Immature natural killer cell (primary cell): ENCODE measurements around the gene IL17F. TPM values are rescaled to one million over a fixed set of nuclear protein-coding genes. Genes with fewer than 3 reads are reported as not detected.

Source experiments
- DNase-seq, 3 donors: peaks; one replicate each; pipeline ENCODE4 v3.0.0; 2022; ENCODE audit warnings: mixed read lengths in 1 of 3
- H3K27ac Mint-ChIP-seq, 6 donors: one replicate each; pipeline ENCODE4 v1.8.0; 2020; ENCODE audit warnings: mixed read lengths in 6 of 6, mild to moderate bottlenecking in 5 of 6, inconsistent platforms in 4 of 6, moderate library complexity in 3 of 6
- H3K27me3 Mint-ChIP-seq, 3 donors: one replicate each; pipeline ENCODE4 v1.8.0; 2020 to 2021; ENCODE audit warnings: low read depth in 3 of 3, mild to moderate bottlenecking in 3 of 3, mixed read lengths in 3 of 3, moderate library complexity in 3 of 3, inconsistent platforms in 1 of 3
- H3K36me3 Mint-ChIP-seq, 3 donors: one replicate each; pipeline ENCODE4 v1.8.0; 2020; ENCODE audit warnings: mixed read lengths in 3 of 3, inconsistent platforms in 2 of 3, mild to moderate bottlenecking in 2 of 3
- H3K4me1 Mint-ChIP-seq, 2 donors: one replicate each; pipeline ENCODE4 v1.8.0; 2020; ENCODE audit warnings: inconsistent platforms in 2 of 2, mild to moderate bottlenecking in 2 of 2, mixed read lengths in 2 of 2, moderate library complexity in 1 of 2
- H3K4me3 Mint-ChIP-seq, 5 donors: one replicate each; pipeline ENCODE4 v1.8.0; 2020; ENCODE audit warnings: mild to moderate bottlenecking in 5 of 5, mixed read lengths in 5 of 5, inconsistent platforms in 3 of 5, moderate library complexity in 3 of 5
- H3K9me3 Mint-ChIP-seq, 6 donors: one replicate each; pipeline ENCODE4 v1.8.0; 2020; ENCODE audit warnings: mild to moderate bottlenecking in 6 of 6, mixed read lengths in 6 of 6, inconsistent platforms in 4 of 6, moderate library complexity in 3 of 6
- polyA plus RNA-seq, 3 donors: library from polyadenylated mRNA; unstranded; fragments of 300-500 nt; fragmentation: Illumina TruSeq; gene quantifications; one replicate each; pipeline ENCODE4 v1.2.3, GENCODE V29; 2021

Gene IL17F
- polyA plus RNA-seq, 3 donors from 2014 or later = not detected

DNA sequence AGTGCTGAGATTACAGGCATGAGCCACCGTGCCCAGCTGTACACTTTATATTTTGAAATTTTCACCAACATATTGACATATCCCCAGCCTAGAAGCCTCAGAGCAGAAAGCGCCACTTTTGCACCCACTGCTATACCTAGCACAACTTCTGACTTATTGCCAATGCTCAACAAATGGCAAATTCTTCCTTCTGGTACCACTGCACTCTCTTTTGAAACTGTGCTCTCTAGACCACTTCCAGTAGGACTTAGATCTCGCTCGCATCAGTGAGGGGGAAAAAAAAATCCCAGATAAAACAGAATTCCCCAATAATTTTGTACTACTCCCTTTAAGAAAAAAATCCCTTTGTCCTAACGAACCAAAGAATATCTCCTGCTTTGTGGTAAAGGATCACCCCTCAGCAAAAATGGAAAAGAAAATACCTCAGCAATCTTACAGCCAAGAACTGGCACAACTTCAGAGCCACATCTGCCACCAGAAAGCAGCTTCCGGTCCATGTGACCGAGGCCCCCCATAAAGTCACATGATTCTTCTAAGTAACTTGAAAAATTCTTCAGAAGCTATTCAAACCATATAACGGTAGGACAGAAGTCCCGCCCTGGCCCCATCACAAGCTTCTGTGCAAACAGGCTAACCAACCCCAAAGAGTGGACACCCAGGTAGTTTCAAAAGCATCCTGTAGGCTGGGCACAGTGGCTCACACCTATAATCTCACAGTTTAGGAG lies 18.5 kb upstream of the IL17F start:
- H3K27me3 Mint-ChIP-seq = peaks cover 0 to 2% (median 0%) of the 10 kb centered on the region in 3 donors
- DNase-seq = no peak
- H3K27ac Mint-ChIP-seq = no peak overlapping the region
- peaks cover 0 to 2% of the 10 kb centered on the region in 2 donors for H3K4me1 Mint-ChIP-seq
- no peak overlapping the region for H3K4me3 Mint-ChIP-seq
- H3K9me3 Mint-ChIP-seq = no peaks in the 10 kb centered on the region
- peaks cover 20 to 56% (median 45%) of the 10 kb centered on the region in 3 donors for H3K36me3 Mint-ChIP-seq

DNA sequence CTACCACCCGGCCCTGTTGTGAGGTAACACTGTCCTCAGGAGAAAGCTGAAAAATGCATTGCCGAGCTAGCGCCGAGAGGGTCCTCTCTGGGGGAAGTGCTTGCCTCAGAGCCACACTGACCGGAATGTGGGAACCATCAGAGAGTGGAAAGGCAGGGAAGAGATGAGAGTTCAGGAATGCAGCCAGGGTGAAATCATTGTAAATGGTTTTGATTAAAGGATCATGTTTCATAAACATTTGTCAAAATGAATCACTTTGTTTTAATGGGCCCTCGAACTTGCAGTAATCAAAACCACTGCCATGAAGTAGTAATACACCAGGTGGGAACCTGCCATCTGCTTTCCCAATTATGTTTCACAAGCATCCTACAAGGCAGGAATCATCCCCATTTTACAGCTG lies 16.9 kb upstream of the IL17F start:
- DNase-seq = no peak
- Mint-ChIP-seq H3K4me1 (peaks cover 0 to 2% of the 10 kb centered on the region in 2 donors), H3K36me3 (peaks cover 10 to 43% (median 30%) of the 10 kb centered on the region in 3 donors), H3K27ac (peak overlapping the region in 1 of 6 donors; percentile 42), H3K9me3 (no peaks in the 10 kb centered on the region), H3K27me3 (peaks cover 0 to 2% (median 0%) of the 10 kb centered on the region in 3 donors), H3K4me3 (no peak overlapping the region)

DNA sequence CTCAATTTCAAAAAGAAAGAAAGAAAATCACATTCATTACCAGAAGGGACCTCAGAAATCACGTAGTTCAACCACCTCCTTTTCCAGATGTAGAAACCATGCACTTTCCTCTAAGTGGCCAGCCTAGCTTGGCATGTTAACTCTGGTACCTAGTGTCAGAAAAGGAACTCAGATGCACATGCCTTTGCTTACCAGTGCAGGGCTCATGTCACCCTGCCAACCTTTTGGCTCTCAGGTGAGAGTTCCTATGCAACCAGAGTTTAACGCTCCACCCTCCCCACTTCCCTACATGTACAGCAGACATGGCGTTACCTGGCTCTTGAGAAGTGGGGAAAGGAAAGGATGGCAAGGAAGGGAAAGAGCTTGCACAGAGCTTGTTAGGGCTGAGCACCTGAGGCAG lies 16.3 kb upstream of the IL17F start:
- Mint-ChIP-seq H3K4me1 (peaks cover 0 to 2% of the 10 kb centered on the region in 2 donors), H3K27me3 (peaks cover 0 to 2% (median 0%) of the 10 kb centered on the region in 3 donors), H3K27ac (no peak overlapping the region), H3K36me3 (peaks cover 10 to 38% (median 30%) of the 10 kb centered on the region in 3 donors), H3K9me3 (no peaks in the 10 kb centered on the region), H3K4me3 (no peak overlapping the region)
- no peak for DNase-seq

DNA sequence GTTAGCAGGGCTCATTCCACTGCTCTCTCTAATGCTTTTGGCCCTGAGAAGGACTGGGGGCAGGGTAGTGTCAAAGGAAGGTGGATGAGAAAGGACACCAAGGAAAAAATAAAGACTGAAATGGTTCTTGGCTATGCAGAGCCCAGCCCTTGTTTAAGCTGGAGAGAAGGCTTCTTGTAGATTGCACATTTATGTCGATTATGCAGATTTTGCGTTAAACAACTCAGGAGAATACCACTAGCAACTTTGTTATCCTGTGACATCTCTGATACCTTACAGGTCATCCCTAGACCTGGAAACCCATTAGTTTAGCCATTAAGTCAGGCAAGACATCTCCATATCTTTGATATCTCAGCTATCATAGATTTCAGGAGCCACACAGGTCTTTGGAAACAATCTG lies 11.1 kb upstream of the IL17F start:
- no peaks in the 10 kb centered on the region for H3K4me1 Mint-ChIP-seq
- H3K4me3 Mint-ChIP-seq = no peak overlapping the region
- peaks cover 0 to 6% (median 0%) of the 10 kb centered on the region in 3 donors for H3K36me3 Mint-ChIP-seq
- DNase-seq = no peak
- H3K27ac Mint-ChIP-seq = no peak overlapping the region
- peaks cover 17 to 21% (median 17%) of the 10 kb centered on the region in 3 donors for H3K27me3 Mint-ChIP-seq
- peaks cover 0 to 3% (median 0%) of the 10 kb centered on the region in 6 donors for H3K9me3 Mint-ChIP-seq

DNA sequence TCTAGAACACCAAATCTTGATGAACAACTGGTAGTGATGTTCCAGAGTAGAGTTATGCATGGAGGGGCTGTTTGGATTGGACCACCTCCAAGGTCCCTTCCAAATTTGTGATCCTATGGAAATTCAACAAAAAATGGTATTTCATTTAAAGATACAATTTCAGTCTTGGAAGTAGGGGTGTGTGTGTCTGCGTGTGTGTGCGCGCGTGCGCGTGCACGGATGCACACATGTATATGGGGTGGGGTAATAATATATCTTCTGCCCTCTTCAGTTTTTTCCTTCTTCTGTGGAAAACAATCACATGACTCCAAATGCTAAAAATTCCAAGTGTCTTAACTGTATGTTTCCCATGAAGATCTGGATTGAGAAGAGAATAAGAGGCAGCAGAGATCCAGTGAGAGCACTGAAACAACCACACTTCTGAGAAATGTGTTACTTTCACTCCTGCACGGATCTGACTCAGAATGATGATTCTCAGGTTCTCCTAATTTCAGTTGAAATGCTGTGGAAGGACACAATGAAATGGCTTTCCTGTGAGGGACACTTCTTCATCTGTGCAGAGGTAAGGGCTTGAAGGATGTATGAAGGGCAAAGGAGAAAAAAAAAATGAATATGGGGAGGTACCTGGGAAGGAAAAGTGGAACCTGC lies 10.6 kb upstream of the IL17F start:
- no peak overlapping the region for H3K4me3 Mint-ChIP-seq
- H3K36me3 Mint-ChIP-seq = peaks cover 0 to 6% (median 0%) of the 10 kb centered on the region in 3 donors
- H3K9me3 Mint-ChIP-seq = peaks cover 0 to 3% (median 0%) of the 10 kb centered on the region in 6 donors
- H3K27ac Mint-ChIP-seq = no peak overlapping the region
- DNase-seq = no peak
- peaks cover 21% of the 10 kb centered on the region in 3 donors for H3K27me3 Mint-ChIP-seq
- H3K4me1 Mint-ChIP-seq = no peaks in the 10 kb centered on the region

DNA sequence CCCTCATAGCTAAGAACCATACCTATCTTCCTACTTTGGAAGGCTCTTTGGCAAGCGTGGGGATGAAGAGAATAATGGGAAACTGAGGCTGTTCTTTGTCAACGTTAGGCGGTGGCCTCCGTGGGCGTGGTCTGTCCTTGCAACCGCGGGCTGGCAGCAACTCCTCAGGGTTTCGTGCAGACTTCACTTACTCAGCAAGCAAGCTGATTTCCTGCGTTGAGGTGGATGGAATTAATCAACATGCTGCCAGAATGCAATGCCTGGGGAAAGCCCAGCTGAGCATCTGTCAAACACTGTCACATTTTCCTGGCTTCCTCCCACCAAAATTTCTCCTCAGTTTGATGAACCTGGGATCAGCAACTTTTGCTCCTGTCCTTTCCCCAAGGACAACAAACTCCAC lies 9.2 kb upstream of the IL17F start:
- Mint-ChIP-seq H3K27ac (no peak overlapping the region), H3K9me3 (peaks cover 0 to 3% (median 0%) of the 10 kb centered on the region in 6 donors), H3K4me3 (no peak overlapping the region), H3K4me1 (no peaks in the 10 kb centered on the region), H3K27me3 (peaks cover 19 to 21% (median 21%) of the 10 kb centered on the region in 3 donors), H3K36me3 (no peaks in the 10 kb centered on the region)
- no peak for DNase-seq

DNA sequence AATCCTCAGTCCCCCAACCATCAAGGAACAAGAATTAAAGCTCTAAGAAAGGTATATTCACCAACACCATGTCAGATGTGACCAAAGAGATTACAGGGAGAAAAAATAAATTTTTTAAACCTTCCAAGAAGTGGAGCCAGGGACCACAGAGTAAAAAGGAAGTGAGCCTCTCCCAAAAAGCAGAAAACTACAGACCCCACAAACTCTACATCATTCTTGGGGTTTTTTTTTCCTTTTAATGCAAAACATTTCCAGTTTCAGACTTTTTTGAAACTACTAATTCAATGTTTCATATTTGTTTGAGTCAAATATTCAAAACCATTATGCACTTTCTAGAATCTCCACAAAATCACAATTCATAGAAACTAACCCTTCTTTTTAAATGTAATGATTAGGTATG lies 6.8 kb upstream of the IL17F start:
- no peak overlapping the region for H3K4me3 Mint-ChIP-seq

DNA sequence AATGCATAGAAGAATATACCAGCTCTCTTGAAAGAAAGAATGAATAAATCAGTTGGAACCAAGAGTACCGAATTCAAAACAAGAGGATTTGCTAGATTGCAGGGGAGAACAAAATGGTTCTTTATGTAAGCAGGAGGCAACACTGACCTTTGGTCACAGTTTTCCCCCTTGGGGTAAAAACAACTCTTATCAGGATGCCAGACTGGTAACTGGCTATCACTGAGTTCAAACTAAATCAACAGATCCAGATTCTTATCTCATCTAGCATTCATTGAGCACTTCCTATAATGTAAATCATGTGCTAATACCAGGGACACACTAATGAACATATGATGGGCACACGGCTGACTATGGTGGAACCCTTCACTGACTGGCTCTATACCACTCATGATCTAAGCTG lies 4.8 kb upstream of the IL17F start:
- Mint-ChIP-seq H3K27me3 (peaks cover 12 to 13% (median 13%) of the 10 kb centered on the region in 3 donors), H3K36me3 (no peaks in the 10 kb centered on the region), H3K9me3 (peaks cover 0 to 3% (median 0%) of the 10 kb centered on the region in 6 donors), H3K4me1 (no peaks in the 10 kb centered on the region), H3K27ac (no peak overlapping the region), H3K4me3 (no peak overlapping the region)
- no peak for DNase-seq

More for the DNA sequence above, 6.8 kb upstream of the IL17F start:
- H3K36me3 Mint-ChIP-seq = no peaks in the 10 kb centered on the region
- peaks cover 19 to 21% (median 21%) of the 10 kb centered on the region in 3 donors for H3K27me3 Mint-ChIP-seq
- no peak for DNase-seq
- no peaks in the 10 kb centered on the region for H3K4me1 Mint-ChIP-seq
- H3K9me3 Mint-ChIP-seq = peaks cover 0 to 3% (median 0%) of the 10 kb centered on the region in 6 donors
- H3K27ac Mint-ChIP-seq = no peak overlapping the region

DNA sequence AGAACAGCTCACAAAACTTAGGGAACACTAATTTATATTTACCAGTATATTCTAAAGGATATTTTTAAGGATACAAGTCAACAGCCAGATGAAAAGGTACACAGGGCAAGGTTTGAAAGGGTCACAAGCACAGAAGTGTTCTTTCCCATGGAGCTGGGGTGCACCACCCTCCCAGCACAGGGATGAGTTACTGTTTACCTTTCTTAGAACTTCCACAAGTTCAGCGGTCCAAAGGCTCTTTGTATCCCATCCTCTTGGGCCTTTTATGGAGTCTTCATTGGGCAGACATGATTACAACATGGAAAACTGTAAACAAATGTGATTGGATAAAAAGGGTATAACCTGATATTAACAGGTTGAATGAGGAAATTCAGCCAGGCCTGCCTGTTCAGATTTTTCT lies 1.1 kb upstream of the IL17F start:
- H3K9me3 Mint-ChIP-seq = no peaks in the 10 kb centered on the region
- H3K4me1 Mint-ChIP-seq = no peaks in the 10 kb centered on the region
- no peaks in the 10 kb centered on the region for H3K36me3 Mint-ChIP-seq
- no peak for DNase-seq
- no peak overlapping the region for H3K4me3 Mint-ChIP-seq
- H3K27ac Mint-ChIP-seq = no peak overlapping the region
- H3K27me3 Mint-ChIP-seq = peaks cover 2 to 12% (median 4%) of the 10 kb centered on the region in 3 donors

DNA sequence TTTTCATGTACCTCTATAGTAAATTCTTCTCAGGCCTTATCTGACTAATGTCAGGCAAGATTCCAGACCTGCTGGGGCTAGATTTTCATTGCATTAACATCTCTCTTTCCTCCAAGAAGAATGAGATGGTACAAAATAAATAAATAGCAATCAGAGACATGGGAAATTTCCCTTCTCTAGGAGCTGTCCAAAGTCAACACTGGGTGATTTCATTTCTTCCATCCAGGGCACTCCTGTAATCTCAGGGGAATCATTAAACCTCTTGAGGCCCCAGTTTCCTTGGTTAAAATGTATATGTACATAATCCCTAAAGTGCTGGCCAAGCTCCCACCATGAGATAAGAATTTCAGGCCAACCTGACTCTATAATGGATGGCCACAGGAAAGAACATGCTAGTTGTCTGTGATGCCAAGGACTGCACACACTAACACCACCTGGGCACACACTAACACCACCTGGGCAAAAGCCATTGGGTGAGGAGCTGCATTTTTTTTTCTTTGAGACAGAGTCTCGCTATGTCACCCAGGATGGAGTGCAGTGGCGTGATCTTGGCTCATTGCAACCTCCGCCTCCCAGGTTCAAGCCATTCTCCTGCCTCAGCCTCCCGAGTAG lies 912 bp downstream of the IL17F start:
- H3K9me3 Mint-ChIP-seq = no peaks in the 10 kb centered on the region
- H3K4me1 Mint-ChIP-seq = no peaks in the 10 kb centered on the region
- peaks cover 1 to 11% (median 4%) of the 10 kb centered on the region in 3 donors for H3K27me3 Mint-ChIP-seq
- H3K4me3 Mint-ChIP-seq = no peak overlapping the region
- no peaks in the 10 kb centered on the region for H3K36me3 Mint-ChIP-seq
- no peak for DNase-seq
- H3K27ac Mint-ChIP-seq = no peak overlapping the region

DNA sequence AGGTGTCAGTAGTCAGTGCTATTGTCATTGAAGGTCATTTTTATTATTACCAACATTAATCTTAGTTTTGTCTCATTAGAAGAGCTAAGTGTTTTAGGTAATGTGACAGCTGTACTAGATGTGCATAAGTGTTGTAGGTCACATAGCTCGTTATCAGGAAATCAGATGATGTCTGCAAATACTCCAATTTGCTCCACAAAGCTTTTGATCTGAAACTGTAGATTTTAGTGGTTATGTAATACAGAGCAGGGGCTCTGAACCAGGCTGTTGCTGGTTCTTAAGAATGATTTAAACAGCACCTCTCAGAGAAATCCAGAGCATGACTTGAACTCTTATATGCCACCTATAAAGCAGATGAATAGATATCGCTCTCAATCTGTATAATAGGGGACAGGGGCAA lies 2.5 kb downstream of the IL17F start:
- H3K27ac Mint-ChIP-seq = no peak overlapping the region
- no peaks in the 10 kb centered on the region for H3K4me1 Mint-ChIP-seq
- no peaks in the 10 kb centered on the region for H3K36me3 Mint-ChIP-seq
- H3K4me3 Mint-ChIP-seq = no peak overlapping the region
- peaks cover 7 to 19% (median 11%) of the 10 kb centered on the region in 3 donors for H3K27me3 Mint-ChIP-seq
- DNase-seq = no peak
- no peaks in the 10 kb centered on the region for H3K9me3 Mint-ChIP-seq

- Mint-ChIP-seq H3K4me1 (peaks cover 8 to 15% of the 10 kb centered on the region in 2 donors), H3K9me3 (no peaks in the 10 kb centered on the region), H3K27ac (no peak overlapping the region), H3K4me3 (no peak overlapping the region), H3K27me3 (peaks cover 21 to 32% (median 30%) of the 10 kb centered on the region in 3 donors), H3K36me3 (no peaks in the 10 kb centered on the region)
- no peak for DNase-seq
These were observed 10.1 kb downstream of the IL17F start for GRCh38 chr6:52233975-52234823.

DNA sequence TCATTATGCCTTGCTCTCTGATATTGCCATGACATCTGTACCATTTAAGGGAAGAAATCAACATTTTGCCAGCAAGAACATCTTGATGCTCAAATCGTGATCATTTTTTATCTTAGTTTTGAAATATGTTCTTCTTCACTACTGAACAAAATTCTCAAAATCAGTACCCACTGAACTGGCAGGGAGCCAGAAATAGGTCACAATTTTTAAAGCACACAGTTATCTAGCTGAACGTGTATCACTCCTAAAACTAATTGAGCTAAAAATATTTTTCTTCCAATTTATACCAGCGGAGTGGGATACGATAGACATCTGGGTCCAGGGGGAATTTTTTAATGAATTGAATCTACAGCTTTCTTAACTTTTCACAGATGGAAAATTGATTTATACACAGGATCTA lies 11.3 kb downstream of the IL17F start:
- Mint-ChIP-seq H3K9me3 (no peaks in the 10 kb centered on the region), H3K27me3 (peaks cover 21 to 31% (median 24%) of the 10 kb centered on the region in 3 donors), H3K36me3 (no peaks in the 10 kb centered on the region), H3K4me3 (no peak overlapping the region), H3K4me1 (peaks cover 8 to 15% of the 10 kb centered on the region in 2 donors), H3K27ac (no peak overlapping the region)
- DNase-seq = no peak
